ENCODE data around the gene KIAA1143. TPM values are rescaled to one million over a fixed set of nuclear protein-coding genes. Genes with fewer than 3 reads are reported as not detected.
A peak's percentile ranks its signal among the peaks of the same experiment; 100 is the strongest.

Gene KIAA1143
- polyA plus RNA-seq, 1 experiment, result 8.4 TPM

DNA sequence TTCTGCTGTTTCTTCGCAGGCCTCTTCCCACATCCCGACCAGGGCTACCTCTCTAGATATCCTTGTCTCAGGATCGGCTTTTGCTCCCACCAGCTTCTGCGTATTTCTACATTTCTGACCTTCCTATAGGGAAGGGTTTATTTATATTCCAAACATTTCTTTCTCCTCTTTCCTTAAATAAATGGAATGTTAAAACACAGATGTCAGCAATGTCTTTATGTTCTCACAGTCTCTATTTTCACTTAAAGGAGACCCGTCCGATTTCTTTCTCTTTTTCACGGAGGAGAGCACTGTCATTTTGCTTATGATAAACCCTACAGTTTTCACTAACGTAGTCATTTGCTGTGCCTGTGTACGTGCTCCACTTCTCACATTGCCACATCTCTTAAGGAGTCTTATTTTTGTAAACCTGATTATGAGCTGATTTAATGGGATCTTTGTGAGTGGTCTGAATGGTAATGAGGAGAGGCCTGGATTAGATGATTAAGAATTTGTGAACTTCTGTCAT lies 805 bp upstream of the KIAA1143 start:
- H3K4me3 ChIP-seq (ENCODE audit: low read depth, low read length), result peak overlapping the region; percentile 62
- ChIA-PET CTCF (interaction anchor here (0.9 kb wide), 1 partner anchor 125 kb away, joined by 3 read pairs; no protein-coding TSS in a partner anchor), POLR2A (interaction anchor here (0.9 kb wide), 1 partner anchor 207 kb away, joined by 3 read pairs; the partner anchor contains the start of gene ZKSCAN7)
- H3K36me3 ChIP-seq (ENCODE audit: control insufficient read depth, insufficient read depth, low read length), result no peaks in the 10 kb centered on the region
- peak; percentile 0 for DNase-seq (ENCODE audit: low read depth)
- H3K27me3 ChIP-seq (ENCODE audit: control insufficient read depth, insufficient read depth, low read length), result no peaks in the 10 kb centered on the region
- TF ChIP-seq, protein P1, sequence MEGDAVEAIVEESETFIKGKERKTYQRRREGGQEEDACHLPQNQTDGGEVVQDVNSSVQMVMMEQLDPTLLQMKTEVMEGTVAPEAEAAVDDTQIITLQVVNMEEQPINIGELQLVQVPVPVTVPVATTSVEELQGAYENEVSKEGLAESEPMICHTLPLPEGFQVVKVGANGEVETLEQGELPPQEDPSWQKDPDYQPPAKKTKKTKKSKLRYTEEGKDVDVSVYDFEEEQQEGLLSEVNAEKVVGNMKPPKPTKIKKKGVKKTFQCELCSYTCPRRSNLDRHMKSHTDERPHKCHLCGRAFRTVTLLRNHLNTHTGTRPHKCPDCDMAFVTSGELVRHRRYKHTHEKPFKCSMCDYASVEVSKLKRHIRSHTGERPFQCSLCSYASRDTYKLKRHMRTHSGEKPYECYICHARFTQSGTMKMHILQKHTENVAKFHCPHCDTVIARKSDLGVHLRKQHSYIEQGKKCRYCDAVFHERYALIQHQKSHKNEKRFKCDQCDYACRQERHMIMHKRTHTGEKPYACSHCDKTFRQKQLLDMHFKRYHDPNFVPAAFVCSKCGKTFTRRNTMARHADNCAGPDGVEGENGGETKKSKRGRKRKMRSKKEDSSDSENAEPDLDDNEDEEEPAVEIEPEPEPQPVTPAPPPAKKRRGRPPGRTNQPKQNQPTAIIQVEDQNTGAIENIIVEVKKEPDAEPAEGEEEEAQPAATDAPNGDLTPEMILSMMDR (IDR thresholded peaks at IDR 0.05; ENCODE audit: insufficient read depth, low read depth, low read length), result no peak

DNA sequence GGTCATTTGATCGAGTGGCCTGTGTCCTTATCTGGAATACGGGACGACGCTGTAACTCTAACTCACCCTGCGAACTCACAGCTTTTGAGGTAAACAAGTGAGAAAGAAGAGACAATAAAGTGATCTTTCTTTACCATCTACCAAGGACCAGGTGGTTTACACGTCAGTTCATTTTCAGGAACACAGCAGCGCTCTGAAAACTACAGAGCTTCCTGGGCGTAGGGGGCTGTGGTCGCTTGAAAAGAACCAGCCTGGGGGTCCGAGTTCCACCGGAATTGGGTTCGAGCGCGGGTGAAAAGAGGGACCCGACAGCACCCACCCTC lies 357 bp downstream of the KIAA1143 start:
- no peaks in the 10 kb centered on the region for H3K36me3 ChIP-seq (ENCODE audit: control insufficient read depth, insufficient read depth, low read length)
- TF ChIP-seq, protein P1 (IDR thresholded peaks at IDR 0.05; ENCODE audit: insufficient read depth, low read depth, low read length), result no peak
- ChIA-PET CTCF (no interaction called here), POLR2A (interaction anchor here (0.6 kb wide), 1 partner anchor 151 kb away, joined by 3 read pairs; no protein-coding TSS in a partner anchor)
- no peak for DNase-seq (ENCODE audit: low read depth)
- H3K27me3 ChIP-seq (ENCODE audit: control insufficient read depth, insufficient read depth, low read length), result no peaks in the 10 kb centered on the region
- H3K4me3 ChIP-seq (ENCODE audit: low read depth, low read length), result peak overlapping the region; percentile 62

DNA sequence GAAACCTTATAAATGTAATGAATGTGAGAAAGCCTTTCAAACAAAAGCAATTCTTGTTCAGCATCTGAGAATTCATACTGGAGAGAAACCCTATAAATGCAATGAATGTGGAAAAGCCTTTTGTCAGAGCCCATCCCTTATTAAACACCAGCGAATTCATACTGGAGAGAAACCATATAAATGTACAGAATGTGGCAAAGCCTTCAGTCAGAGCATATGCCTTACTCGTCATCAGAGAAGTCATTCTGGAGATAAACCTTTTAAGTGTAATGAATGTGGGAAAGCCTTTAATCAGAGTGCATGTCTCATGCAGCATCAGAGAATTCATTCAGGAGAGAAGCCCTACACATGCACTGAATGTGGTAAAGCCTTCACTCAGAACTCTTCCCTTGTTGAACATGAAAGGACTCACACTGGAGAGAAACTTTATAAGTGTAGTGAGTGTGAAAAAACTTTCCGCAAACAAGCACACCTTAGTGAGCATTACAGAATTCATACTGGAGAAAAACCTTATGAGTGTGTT lies 26.7 kb downstream of the KIAA1143 start:
- no peak for DNase-seq (ENCODE audit: low read depth)
- CTCF ChIA-PET, result no interaction called here
- Histone ChIP-seq H3K36me3 (ENCODE audit: control insufficient read depth, insufficient read depth, low read length) (peaks cover 4% of the 10 kb centered on the region; the same call in 1 of the 2 replicates), H3K27me3 (ENCODE audit: control insufficient read depth, insufficient read depth, low read length) (no peaks in the 10 kb centered on the region), H3K4me3 (ENCODE audit: low read depth, low read length) (no peak overlapping the region)
- POLR2A ChIA-PET, result no interaction called here
- TF ChIP-seq, protein P1 (IDR thresholded peaks at IDR 0.05; ENCODE audit: insufficient read depth, low read depth, low read length), result no peak

DNA sequence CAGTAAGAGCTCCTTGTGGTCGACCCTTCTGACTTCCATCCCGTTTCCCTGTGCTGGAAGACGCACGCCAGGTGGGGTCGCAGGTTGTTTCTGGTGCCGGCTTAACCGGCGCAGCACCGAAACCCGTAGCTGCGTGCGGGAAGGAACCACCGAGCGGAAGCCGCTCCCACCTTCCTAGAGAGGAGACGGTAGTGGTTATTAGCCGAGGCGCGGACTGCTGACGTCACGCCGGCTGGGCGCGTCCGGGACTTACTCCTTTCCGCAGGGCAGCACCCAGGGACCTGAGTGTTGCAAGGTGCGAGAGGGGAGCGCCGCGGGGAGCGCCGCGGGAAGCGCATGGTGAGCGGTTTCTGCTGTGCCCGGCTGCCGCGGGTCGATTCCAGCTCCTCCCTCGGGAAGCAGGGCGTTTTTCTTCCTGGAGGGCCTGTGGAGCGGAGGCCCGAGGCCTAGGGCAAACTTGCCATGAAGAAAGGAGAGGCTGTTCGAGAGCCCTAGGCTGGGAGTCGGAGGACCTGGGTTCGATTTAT lies 32.0 kb downstream of the KIAA1143 start, which contains the start of gene ZNF501:
Gene ZNF501 (plus strand): TSS at position 252 of the 527 bp plus-strand sequence. CDS start 4,787 bp downstream, outside the sequence.
- ChIA-PET CTCF (interaction anchor here (1.0 to 2.7 kb wide), 4 partner anchors 10 to 218 kb away, joined by 3 to 9 read pairs (median 4); partner anchors contain the start of gene ZNF502), POLR2A (interaction anchor here (0.6 to 1.1 kb wide), 3 partner anchors 17 to 144 kb away, joined by 3 to 12 read pairs (median 4); partner anchors contain the start of genes ZNF502 and ZNF660)
- Histone ChIP-seq H3K36me3 (ENCODE audit: control insufficient read depth, insufficient read depth, low read length) (peaks cover 4% of the 10 kb centered on the region; the same call in 1 of the 2 replicates), H3K4me3 (ENCODE audit: low read depth, low read length) (peak within 1 kb of the TSS; percentile 55), H3K27me3 (ENCODE audit: control insufficient read depth, insufficient read depth, low read length) (no peaks in the 10 kb centered on the region)
- DNase-seq (ENCODE audit: low read depth), result peak; percentile 26
- TF ChIP-seq, protein P1 (IDR thresholded peaks at IDR 0.05; ENCODE audit: insufficient read depth, low read depth, low read length), result no peak

DNA sequence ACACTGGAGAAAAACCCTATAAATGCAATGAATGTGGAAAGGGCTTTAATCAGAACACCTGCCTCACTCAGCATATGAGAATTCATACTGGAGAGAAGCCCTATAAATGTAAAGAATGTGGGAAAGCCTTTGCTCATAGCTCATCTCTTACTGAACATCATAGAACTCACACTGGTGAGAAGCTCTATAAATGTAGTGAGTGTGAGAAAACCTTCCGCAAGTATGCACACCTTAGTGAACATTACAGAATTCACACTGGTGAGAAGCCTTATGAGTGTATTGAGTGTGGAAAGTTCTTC lies 39.4 kb downstream of the KIAA1143 start:
- TF ChIP-seq, protein P1 (IDR thresholded peaks at IDR 0.05; ENCODE audit: insufficient read depth, low read depth, low read length), result no peak
- DNase-seq (ENCODE audit: low read depth), result no peak
- POLR2A ChIA-PET, result no interaction called here
- Histone ChIP-seq H3K4me3 (ENCODE audit: low read depth, low read length) (no peak overlapping the region), H3K27me3 (ENCODE audit: control insufficient read depth, insufficient read depth, low read length) (no peaks in the 10 kb centered on the region), H3K36me3 (ENCODE audit: control insufficient read depth, insufficient read depth, low read length) (peaks cover 6% of the 10 kb centered on the region)
- CTCF ChIA-PET, result no interaction called here
